Ovary (tissue), 3 donors: ENCODE results near the gene CAMSAP1.

Source experiments
- POLR2A ChIP-seq: fragments of 450-650 bp; IDR thresholded peaks from one replicate; pipeline ENCODE4 v1.6.1; 2017; ENCODE audit warnings: antibody characterized with exemption, mild to moderate bottlenecking, moderate library complexity
- TF ChIP-seq, protein P1 (sequence below), 3 donors: fragments of 450-650 bp in 2 of 3; fragments of 200-600 bp in 1 of 3; IDR thresholded peaks; one replicate each; pipeline versions ENCODE4 v1.5.1 to v1.8.0; 2016 to 2022; ENCODE audit warnings: antibody characterized with exemption in 3 of 3, mild to moderate bottlenecking in 1 of 3
- donor health status: DM: no; HTN: no; CAD: no.

GRCh38 chr9:135929656-135930445, 22.5 kb upstream of the CAMSAP1 start:
- TF ChIP-seq POLR2A = no peak
- TF ChIP-seq, protein P1, sequence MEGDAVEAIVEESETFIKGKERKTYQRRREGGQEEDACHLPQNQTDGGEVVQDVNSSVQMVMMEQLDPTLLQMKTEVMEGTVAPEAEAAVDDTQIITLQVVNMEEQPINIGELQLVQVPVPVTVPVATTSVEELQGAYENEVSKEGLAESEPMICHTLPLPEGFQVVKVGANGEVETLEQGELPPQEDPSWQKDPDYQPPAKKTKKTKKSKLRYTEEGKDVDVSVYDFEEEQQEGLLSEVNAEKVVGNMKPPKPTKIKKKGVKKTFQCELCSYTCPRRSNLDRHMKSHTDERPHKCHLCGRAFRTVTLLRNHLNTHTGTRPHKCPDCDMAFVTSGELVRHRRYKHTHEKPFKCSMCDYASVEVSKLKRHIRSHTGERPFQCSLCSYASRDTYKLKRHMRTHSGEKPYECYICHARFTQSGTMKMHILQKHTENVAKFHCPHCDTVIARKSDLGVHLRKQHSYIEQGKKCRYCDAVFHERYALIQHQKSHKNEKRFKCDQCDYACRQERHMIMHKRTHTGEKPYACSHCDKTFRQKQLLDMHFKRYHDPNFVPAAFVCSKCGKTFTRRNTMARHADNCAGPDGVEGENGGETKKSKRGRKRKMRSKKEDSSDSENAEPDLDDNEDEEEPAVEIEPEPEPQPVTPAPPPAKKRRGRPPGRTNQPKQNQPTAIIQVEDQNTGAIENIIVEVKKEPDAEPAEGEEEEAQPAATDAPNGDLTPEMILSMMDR (IDR thresholded peaks at IDR 0.05) = no peak
